HepG2 (cell line): ENCODE measurements around the gene ADIPOR1. TPM values are rescaled to one million over a fixed set of nuclear protein-coding genes. Genes with fewer than 3 reads are reported as not detected.

ENCODE experiments used
- ARID4A ChIP-seq: sonication (generic); formaldehyde crosslinking; IDR thresholded peaks from 2 replicates; pipeline ENCODE4 v1.5.0; 2020; ENCODE audit warnings: mild to moderate bottlenecking, missing genetic modification reagents, borderline replicate concordance
- ATF7 ChIP-seq, 2 experiments: fragments of 450-650 bp in 1 of 2; sonication (generic) in 1 of 2; formaldehyde crosslinking in 1 of 2; IDR thresholded peaks; 2 replicates each; pipeline versions ENCODE4 v1.4.0 to v1.6.1; 2016 to 2020; ENCODE audit warnings: antibody characterized with exemption in 1 of 2, mild to moderate bottlenecking in 1 of 2, missing genetic modification reagents in 1 of 2
- BORCS8-MEF2B ChIP-seq: sonication (generic); formaldehyde crosslinking; IDR thresholded peaks from 2 replicates; pipeline ENCODE4 v1.8.0; 2022; ENCODE audit warnings: mild to moderate bottlenecking, missing genetic modification reagents
- HNF4G ChIP-seq, 2 experiments: sonication (generic) in 1 of 2; formaldehyde crosslinking in 1 of 2; IDR thresholded peaks; 2 replicates each; pipeline versions ENCODE4 v1.4.0 to v1.6.1; 2011 to 2020; ENCODE audit warnings: borderline replicate concordance in 2 of 2, low read depth in 2 of 2, mild to moderate bottlenecking in 2 of 2, low read length in 1 of 2, missing genetic modification reagents in 1 of 2, moderate library complexity in 1 of 2
- IKZF5 ChIP-seq: IDR thresholded peaks from 2 replicates; pipeline ENCODE4 v1.6.1; 2018; ENCODE audit warnings: missing genetic modification reagents, mild to moderate bottlenecking, missing compliant biosample characterization
- IRX3 ChIP-seq: sonication (generic); formaldehyde crosslinking; IDR thresholded peaks from 2 replicates; pipeline ENCODE4 v1.8.1; 2023; ENCODE audit warnings: mild to moderate bottlenecking, low read depth, missing genetic modification reagents, borderline replicate concordance
- ISL2 ChIP-seq: sonication (generic); formaldehyde crosslinking; IDR thresholded peaks from 2 replicates; pipeline ENCODE4 v1.5.0; 2020; ENCODE audit warnings: missing genetic modification reagents
- NCOA1 ChIP-seq: sonication (generic); formaldehyde crosslinking; IDR thresholded peaks from 2 replicates; pipeline ENCODE4 v1.9.0; 2021; ENCODE audit warnings: missing genetic modification reagents
- PHF8 ChIP-seq: sonication (generic); formaldehyde crosslinking; IDR thresholded peaks from 2 replicates; pipeline ENCODE4 v1.5.0; 2020; ENCODE audit warnings: missing genetic modification reagents
- TRAFD1 ChIP-seq: sonication (generic); formaldehyde crosslinking; IDR thresholded peaks from 2 replicates; pipeline ENCODE4 v1.5.1; 2020; ENCODE audit warnings: missing genetic modification reagents, mild to moderate bottlenecking, borderline replicate concordance
- ZNF543 ChIP-seq: sonication (generic); formaldehyde crosslinking; IDR thresholded peaks from 2 replicates; pipeline ENCODE4 v1.4.0; 2020; ENCODE audit warnings: mild to moderate bottlenecking, missing genetic modification reagents
- ZSCAN21 ChIP-seq: sonication (generic); formaldehyde crosslinking; IDR thresholded peaks from 2 replicates; pipeline ENCODE4 v1.8.0; 2022; ENCODE audit warnings: mild to moderate bottlenecking, missing genetic modification reagents, moderate library complexity, borderline replicate concordance
- polyA plus RNA-seq, 8 experiments: library from polyadenylated mRNA; depleted of rRNA in 3 of 8; stranded (reverse) in 7 of 8; unstranded in 1 of 8; fragments of >200 nt; fragmentation: Illumina TruSeq in 4 of 8; extraction: Trizol in 4 of 8; gene quantifications; 2 replicates each; pipeline versions ENCODE4 v1.2.1 to v1.2.3, GENCODE V29; 2011 to 2016; ENCODE audit warnings: low read depth in 4 of 8, missing spikeins in 1 of 8, mixed read lengths in 1 of 8; ENCODE audit not compliant: insufficient read depth in 1 of 8
- total RNA-seq, 5 experiments: library from RNA; depleted of rRNA; stranded (reverse); fragments of >200 nt; fragmentation: Illumina TruSeq; extraction: Trizol; gene quantifications; 2 replicates each; pipeline ENCODE4 v1.2.3, GENCODE V29; 2016; ENCODE audit warnings: low read depth in 1 of 5
- TF ChIP-seq, protein P1 (sequence below): sonication (generic); IDR thresholded peaks from 2 replicates; pipeline ENCODE4 v1.6.1; 2016; ENCODE audit warnings: low read depth, borderline replicate concordance
- TF ChIP-seq, protein P2 (sequence below): sonication (generic); formaldehyde crosslinking; IDR thresholded peaks from 2 replicates; pipeline ENCODE4 v1.4.0; 2020; ENCODE audit warnings: mild to moderate bottlenecking, missing genetic modification reagents
- TF ChIP-seq, protein P3 (sequence below): IDR thresholded peaks from 2 replicates; pipeline ENCODE4 v1.6.1; 2016; ENCODE audit warnings: low read depth, borderline replicate concordance

The ADIPOR1 gene
- total and polyA plus RNA-seq, 2 of the 13 experiments (the other 11 are each of a cell fraction or from before 2014, with no cell fraction given): 60.0 to 141 TPM

DNA sequence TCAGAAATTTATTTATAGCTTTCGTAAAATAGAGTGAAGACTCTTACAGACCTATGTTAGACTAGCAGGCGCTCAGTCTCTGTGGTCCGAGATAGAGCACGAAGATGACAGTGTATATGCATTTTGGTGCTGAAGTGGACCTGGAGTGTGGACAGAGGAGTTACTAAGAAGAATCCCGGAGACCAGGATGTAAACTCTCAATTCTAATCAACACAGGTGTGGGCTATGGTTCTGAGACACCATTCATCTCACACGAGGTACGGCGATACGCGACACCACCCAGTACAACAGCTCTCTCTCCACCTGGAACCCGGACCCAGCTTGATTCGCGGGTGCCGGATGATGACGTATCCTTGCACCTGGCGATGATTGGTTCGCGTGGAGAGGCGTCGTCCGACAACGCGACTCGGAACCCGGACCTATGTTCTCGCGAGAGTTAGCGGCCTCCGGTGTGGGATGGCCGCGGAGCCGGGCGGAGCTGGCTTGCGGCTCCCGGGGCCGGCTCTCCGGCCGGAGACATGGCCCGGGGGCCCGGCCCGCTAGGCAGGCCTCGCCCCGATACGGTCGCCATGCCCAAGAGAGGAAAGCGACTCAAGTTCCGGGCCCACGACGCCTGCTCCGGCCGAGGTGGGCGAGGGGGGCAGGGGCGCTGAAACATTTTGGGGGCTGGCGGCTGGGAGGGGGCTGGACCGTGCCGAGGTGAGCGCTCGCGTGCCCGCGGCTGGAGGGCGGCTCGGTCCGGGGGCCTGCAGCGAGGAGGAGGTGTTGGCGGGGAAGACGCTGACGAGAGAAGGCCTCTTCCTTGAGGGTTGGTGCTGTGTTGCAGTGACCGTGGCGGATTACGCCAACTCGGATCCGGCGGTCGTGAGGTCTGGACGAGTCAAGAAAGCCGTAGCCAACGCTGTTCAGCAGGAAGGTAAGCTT, 49.1 kb upstream of the ADIPOR1 start, which contains the start of gene TMEM183A (continued):
- TF ChIP-seq, protein P1, sequence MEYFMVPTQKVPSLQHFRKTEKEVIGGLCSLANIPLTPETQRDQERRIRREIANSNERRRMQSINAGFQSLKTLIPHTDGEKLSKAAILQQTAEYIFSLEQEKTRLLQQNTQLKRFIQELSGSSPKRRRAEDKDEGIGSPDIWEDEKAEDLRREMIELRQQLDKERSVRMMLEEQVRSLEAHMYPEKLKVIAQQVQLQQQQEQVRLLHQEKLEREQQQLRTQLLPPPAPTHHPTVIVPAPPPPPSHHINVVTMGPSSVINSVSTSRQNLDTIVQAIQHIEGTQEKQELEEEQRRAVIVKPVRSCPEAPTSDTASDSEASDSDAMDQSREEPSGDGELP: peak; percentile 64; the same call in 1 of the 2 replicates
- TF ChIP-seq IRX3 (CRISPR knock-in tag): peak; percentile 27; the same call in 1 of the 2 replicates
- peak; percentile 49; the same call in 1 of the 2 replicates for TF ChIP-seq IKZF5 (CRISPR knock-in tag)
- peak; percentile 76 for TF ChIP-seq PHF8
- peak; percentile 70 for TF ChIP-seq ZSCAN21
- no peak for TF ChIP-seq TRAFD1 (CRISPR knock-in tag)
- TF ChIP-seq, protein P2, sequence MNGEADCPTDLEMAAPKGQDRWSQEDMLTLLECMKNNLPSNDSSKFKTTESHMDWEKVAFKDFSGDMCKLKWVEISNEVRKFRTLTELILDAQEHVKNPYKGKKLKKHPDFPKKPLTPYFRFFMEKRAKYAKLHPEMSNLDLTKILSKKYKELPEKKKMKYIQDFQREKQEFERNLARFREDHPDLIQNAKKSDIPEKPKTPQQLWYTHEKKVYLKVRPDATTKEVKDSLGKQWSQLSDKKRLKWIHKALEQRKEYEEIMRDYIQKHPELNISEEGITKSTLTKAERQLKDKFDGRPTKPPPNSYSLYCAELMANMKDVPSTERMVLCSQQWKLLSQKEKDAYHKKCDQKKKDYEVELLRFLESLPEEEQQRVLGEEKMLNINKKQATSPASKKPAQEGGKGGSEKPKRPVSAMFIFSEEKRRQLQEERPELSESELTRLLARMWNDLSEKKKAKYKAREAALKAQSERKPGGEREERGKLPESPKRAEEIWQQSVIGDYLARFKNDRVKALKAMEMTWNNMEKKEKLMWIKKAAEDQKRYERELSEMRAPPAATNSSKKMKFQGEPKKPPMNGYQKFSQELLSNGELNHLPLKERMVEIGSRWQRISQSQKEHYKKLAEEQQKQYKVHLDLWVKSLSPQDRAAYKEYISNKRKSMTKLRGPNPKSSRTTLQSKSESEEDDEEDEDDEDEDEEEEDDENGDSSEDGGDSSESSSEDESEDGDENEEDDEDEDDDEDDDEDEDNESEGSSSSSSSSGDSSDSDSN (CRISPR knock-in tag): peak; percentile 81
- TF ChIP-seq, protein P3, sequence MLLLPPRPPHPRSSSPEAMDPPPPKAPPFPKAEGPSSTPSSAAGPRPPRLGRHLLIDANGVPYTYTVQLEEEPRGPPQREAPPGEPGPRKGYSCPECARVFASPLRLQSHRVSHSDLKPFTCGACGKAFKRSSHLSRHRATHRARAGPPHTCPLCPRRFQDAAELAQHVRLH: peak; percentile 56; the same call in 1 of the 2 replicates
- TF ChIP-seq NCOA1: no peak
- peak; percentile 88; the same call in 1 of the 2 replicates for TF ChIP-seq ZNF543 (CRISPR knock-in tag)
- TF ChIP-seq ISL2: 0 out of 2 replicates have a peak, but pooled peaks have one; percentile 21
- peak; percentile 53; the same call in 1 of the 2 replicates for TF ChIP-seq BORCS8-MEF2B (CRISPR knock-in tag)
- TF ChIP-seq ATF7 (IDR thresholded peaks at IDR 0.05): peak; percentile 67
- no peak for TF ChIP-seq ATF7 (CRISPR knock-in tag; IDR thresholded peaks at IDR 0.05)
- peak; percentile 84 for TF ChIP-seq ARID4A
- TF ChIP-seq HNF4G (IDR thresholded peaks at IDR 0.05; ENCODE audit: borderline replicate concordance, low read depth, low read length): no peak
- 0 out of 2 replicates have a peak, but pooled peaks have one; percentile 24 for TF ChIP-seq HNF4G (CRISPR knock-in tag; IDR thresholded peaks at IDR 0.05; ENCODE audit: borderline replicate concordance, low read depth)
